Measurements from ENCODE around the gene PHLDB1. TPM values are rescaled to one million over a fixed set of nuclear protein-coding genes. Genes with fewer than 3 reads are reported as not detected.
"Not testable (repeated sequence)": the region's sequence is repeated elsewhere in the genome, so short reads cannot be mapped to it uniquely, and the experiment has no call there.

PHLDB1 gene
- total and polyA plus RNA-seq, 3 experiments from 2014 or later, result 0.82 to 2.4 (median 1.9) TPM

DNA sequence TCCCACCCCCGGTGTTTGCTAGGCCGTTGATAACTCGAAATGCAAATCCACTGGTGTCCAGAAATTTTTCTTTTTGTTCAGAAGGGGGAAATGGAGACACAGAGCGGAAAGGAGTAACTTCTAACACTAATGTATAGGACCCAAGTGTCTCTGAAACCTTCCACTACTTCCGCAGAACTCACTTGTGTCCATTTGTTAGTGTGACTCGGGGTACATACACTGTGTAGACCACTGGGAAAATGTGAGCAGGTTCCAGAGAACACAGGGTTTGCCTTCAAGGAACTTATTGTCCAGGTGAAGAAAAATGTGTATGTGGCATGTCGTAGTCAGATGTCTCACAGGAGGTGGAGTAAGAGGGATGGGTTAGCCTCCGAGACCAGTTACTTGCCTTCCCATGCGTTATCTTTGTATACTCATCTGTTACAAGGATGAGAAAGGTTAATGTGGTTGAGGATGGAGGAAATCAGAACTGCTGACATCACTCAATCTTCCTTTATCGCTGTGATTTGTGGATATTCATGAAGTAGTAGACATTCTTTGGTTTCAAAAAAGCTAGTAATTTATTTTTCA, 34.3 kb upstream of the PHLDB1 start:
- Histone ChIP-seq H3K4me1 (ENCODE audit: insufficient read depth, low read length) (peaks cover 47% of the 10 kb centered on the region), H3K9me3 (ENCODE audit: low read length) (no peaks in the 10 kb centered on the region), H3K36me3 (ENCODE audit: insufficient read depth, low read length) (no peaks in the 10 kb centered on the region), H3K27me3 (ENCODE audit: insufficient read depth, low read length, poor library complexity, severe bottlenecking) (no peaks in the 10 kb centered on the region), H3K4me3 (ENCODE audit: low read length) (peak overlapping the region; percentile 83), H3K27ac (ENCODE audit: low read depth, low read length) (peak overlapping the region; percentile 98)
- no peaks in the 10 kb centered on the region for H3K27me3 Mint-ChIP-seq
- no peaks in the 10 kb centered on the region for H3K9me3 Mint-ChIP-seq
- DNase-seq, result peak in 3 of 5 donors; percentile 9 to 32 (median 22)
- H3K27ac Mint-ChIP-seq, result peak overlapping the region; percentile 89 to 99 (median 98)
- peaks cover 0 to 37% (median 0%) of the 10 kb centered on the region in 3 donors for H3K36me3 Mint-ChIP-seq
- peak overlapping the region; percentile 87 to 99 (median 96) for H3K4me3 Mint-ChIP-seq
- POLR2A ChIA-PET, result interaction anchor here (0.6 to 1.5 kb wide), 4 partner anchors 34 to 217 kb away, joined by 3 to 9 read pairs (median 4); partner anchors contain the start of genes DDX6, PHLDB1 and TMEM25
- CTCF ChIA-PET, result interaction anchor here (0.7 to 1.5 kb wide), 3 partner anchors 34 to 54 kb away, joined by 3 read pairs; partner anchors contain the start of gene PHLDB1
- peaks cover 50 to 61% (median 58%) of the 10 kb centered on the region in 3 donors for H3K4me1 Mint-ChIP-seq

DNA sequence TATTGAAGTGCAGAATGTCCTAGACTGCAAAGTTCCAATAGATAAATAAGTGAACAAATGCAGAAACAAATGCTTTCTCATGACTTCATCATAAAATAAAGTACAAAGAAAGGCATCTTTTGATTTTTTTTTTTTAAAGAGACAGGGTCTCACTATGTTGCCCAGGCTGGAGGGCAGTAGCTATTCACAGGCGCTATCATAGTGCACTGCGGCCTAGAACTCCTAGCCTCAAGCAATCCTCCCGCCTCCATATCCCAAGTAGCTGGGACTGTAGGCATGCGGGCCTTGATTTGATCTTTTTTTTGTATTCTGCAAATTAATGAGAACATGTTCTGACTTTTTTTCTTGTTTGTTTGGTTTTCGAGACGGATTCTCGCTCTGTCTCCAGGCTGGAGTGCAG, 32.8 kb upstream of the PHLDB1 start:
- DNase-seq, result no peak
- no peaks in the 10 kb centered on the region for H3K36me3 ChIP-seq (ENCODE audit: insufficient read depth, low read length)
- H3K4me3 ChIP-seq (ENCODE audit: low read length), result no peak overlapping the region
- POLR2A ChIA-PET, result no interaction called here
- no peak overlapping the region for H3K27ac ChIP-seq (ENCODE audit: low read depth, low read length)
- CTCF ChIA-PET, result no interaction called here
- Mint-ChIP-seq H3K4me3 (peak overlapping the region; percentile 50 to 85 (median 72)), H3K27me3 (no peaks in the 10 kb centered on the region), H3K36me3 (peaks cover 0 to 45% (median 2%) of the 10 kb centered on the region in 3 donors), H3K9me3 (no peaks in the 10 kb centered on the region), H3K4me1 (peaks cover 58 to 73% (median 68%) of the 10 kb centered on the region in 3 donors), H3K27ac (peak overlapping the region in 5 of 8 donors; percentile 12 to 78 (median 64))
- H3K9me3 ChIP-seq (ENCODE audit: low read length), result no peaks in the 10 kb centered on the region
- H3K27me3 ChIP-seq (ENCODE audit: insufficient read depth, low read length, poor library complexity, severe bottlenecking), result no peaks in the 10 kb centered on the region
- H3K4me1 ChIP-seq (ENCODE audit: insufficient read depth, low read length), result peaks cover 47% of the 10 kb centered on the region

DNA sequence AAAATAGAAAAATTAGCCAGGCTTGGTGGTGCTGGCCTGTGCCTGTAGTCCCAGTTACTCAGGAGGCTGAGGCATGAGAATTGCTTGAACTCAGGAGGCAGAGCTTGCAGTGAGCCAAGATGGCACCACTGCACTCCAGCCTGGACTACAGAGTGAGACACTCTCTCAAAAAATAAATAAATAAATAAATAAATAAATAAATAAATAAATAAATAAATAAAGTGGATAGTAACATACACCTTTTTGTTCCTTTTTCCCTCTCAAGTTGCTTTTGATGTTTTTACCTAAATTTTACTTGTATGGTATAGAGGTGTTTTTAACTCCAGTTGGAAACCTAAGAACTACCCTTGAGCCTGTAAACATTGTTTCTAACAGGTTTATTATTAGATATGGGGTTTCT, 29.4 kb upstream of the PHLDB1 start:
- DNase-seq; H3K27me3 Mint-ChIP-seq; H3K4me3 Mint-ChIP-seq; H3K4me3 ChIP-seq (ENCODE audit: low read length); H3K9me3 Mint-ChIP-seq; H3K27ac ChIP-seq (ENCODE audit: low read depth, low read length); H3K27me3 ChIP-seq (ENCODE audit: insufficient read depth, low read length, poor library complexity, severe bottlenecking); POLR2A ChIA-PET; H3K9me3 ChIP-seq (ENCODE audit: low read length): not testable (repeated sequence)
- Histone ChIP-seq H3K4me1 (ENCODE audit: insufficient read depth, low read length) (peaks cover 43% of the 10 kb centered on the region), H3K36me3 (ENCODE audit: insufficient read depth, low read length) (peaks cover 14% of the 10 kb centered on the region)
- CTCF ChIA-PET, result interaction anchor here (1.0 to 1.3 kb wide), 2 partner anchors 9 to 17 kb away, joined by 3 to 6 read pairs; no protein-coding TSS in a partner anchor
- peaks cover 52 to 74% (median 60%) of the 10 kb centered on the region in 3 donors for H3K4me1 Mint-ChIP-seq
- peak overlapping the region in 1 of 8 donors; percentile 39 for H3K27ac Mint-ChIP-seq
- peaks cover 3 to 51% (median 7%) of the 10 kb centered on the region in 3 donors for H3K36me3 Mint-ChIP-seq

GRCh38 chr11:118581057-118581456, 26.4 kb upstream of the PHLDB1 start:
- no peaks in the 10 kb centered on the region for H3K27me3 Mint-ChIP-seq
- H3K4me1 ChIP-seq (ENCODE audit: insufficient read depth, low read length), result peaks cover 16% of the 10 kb centered on the region
- H3K36me3 Mint-ChIP-seq, result peaks cover 3 to 64% (median 24%) of the 10 kb centered on the region in 3 donors
- CTCF ChIA-PET, result no interaction called here
- POLR2A ChIA-PET, result no interaction called here
- no peaks in the 10 kb centered on the region for H3K9me3 ChIP-seq (ENCODE audit: low read length)
- H3K4me1 Mint-ChIP-seq, result peaks cover 25 to 51% (median 31%) of the 10 kb centered on the region in 3 donors
- peaks cover 41% of the 10 kb centered on the region for H3K36me3 ChIP-seq (ENCODE audit: insufficient read depth, low read length)
- no peaks in the 10 kb centered on the region for H3K9me3 Mint-ChIP-seq
- no peak overlapping the region for H3K4me3 ChIP-seq (ENCODE audit: low read length)
- no peaks in the 10 kb centered on the region for H3K27me3 ChIP-seq (ENCODE audit: insufficient read depth, low read length, poor library complexity, severe bottlenecking)
- no peak overlapping the region for H3K4me3 Mint-ChIP-seq
- no peak overlapping the region for H3K27ac ChIP-seq (ENCODE audit: low read depth, low read length)
- peak overlapping the region in 1 of 8 donors; percentile 60 for H3K27ac Mint-ChIP-seq
- no peak for DNase-seq

DNA sequence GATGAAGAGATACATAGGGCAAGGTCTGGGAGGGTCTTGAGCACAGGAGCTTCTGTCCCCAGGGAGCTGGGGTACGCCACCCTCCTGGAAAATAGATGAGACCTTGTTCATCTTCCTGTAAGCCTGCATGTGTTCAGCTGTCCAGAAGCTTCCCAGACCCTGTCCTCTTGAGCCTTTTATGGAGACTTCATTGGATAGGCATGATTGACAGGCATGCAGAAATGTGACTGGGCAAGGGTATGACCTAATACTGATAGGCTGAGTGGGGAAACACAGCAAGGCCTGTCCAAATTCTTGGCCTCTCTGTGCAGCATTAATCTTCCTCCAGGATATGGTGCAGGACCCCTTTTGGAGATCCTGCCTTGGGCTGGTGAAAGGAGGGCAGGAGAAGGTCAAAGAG, 19.5 kb upstream of the PHLDB1 start:
- no peak overlapping the region for H3K27ac ChIP-seq (ENCODE audit: low read depth, low read length)
- CTCF ChIA-PET, result no interaction called here
- peaks cover 0 to 10% (median 1%) of the 10 kb centered on the region in 3 donors for H3K4me1 Mint-ChIP-seq
- H3K27ac Mint-ChIP-seq, result peak overlapping the region in 3 of 8 donors; percentile 6 to 46 (median 42)
- no peaks in the 10 kb centered on the region for H3K27me3 Mint-ChIP-seq
- DNase-seq, result no peak
- H3K27me3 ChIP-seq (ENCODE audit: insufficient read depth, low read length, poor library complexity, severe bottlenecking), result no peaks in the 10 kb centered on the region
- H3K4me3 ChIP-seq (ENCODE audit: low read length), result no peak overlapping the region
- no peak overlapping the region for H3K4me3 Mint-ChIP-seq
- H3K9me3 ChIP-seq (ENCODE audit: low read length), result no peaks in the 10 kb centered on the region
- POLR2A ChIA-PET, result no interaction called here
- no peaks in the 10 kb centered on the region for H3K4me1 ChIP-seq (ENCODE audit: insufficient read depth, low read length)
- H3K9me3 Mint-ChIP-seq, result no peaks in the 10 kb centered on the region
- H3K36me3 Mint-ChIP-seq, result peaks cover 0 to 88% (median 25%) of the 10 kb centered on the region in 3 donors
- H3K36me3 ChIP-seq (ENCODE audit: insufficient read depth, low read length), result peaks cover 72% of the 10 kb centered on the region

DNA sequence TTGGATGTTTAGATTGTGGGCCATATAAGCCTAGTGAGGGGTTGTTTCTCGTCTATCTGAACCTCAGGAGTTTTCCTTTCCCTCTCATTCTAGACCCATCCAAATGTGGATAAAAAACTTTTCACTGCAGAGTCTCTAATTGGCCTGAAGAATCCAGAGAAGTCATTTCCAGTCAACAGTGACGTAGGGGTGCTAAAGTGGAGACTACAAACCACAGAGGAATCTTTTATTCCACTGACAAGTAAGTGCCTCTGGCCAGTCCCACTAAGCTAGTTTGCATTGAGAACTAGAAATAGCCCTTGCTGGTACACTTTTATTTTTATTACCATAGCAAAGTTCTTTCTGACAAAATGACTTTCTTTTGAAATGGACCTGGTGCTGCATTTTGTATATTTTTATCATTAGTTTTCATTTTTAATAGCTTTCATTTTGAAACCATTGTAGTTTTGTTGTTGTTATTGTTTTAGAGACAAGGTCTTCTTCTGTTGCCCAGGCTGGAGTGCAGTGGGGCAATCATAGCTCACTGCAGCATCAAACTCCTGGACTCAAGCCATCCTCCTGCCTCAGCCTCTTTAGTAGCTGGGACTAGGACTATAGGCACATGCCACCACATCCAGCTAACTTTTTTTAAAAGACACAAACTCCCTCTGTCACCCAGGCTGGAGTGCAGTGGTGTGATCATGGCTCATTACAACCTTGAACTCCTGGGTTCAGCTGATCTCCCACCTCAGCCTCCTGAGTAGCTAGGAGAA, 14.6 kb upstream of the PHLDB1 start:
- Mint-ChIP-seq H3K4me1 (peaks cover 16 to 25% (median 23%) of the 10 kb centered on the region in 3 donors), H3K36me3 (peaks cover 4 to 84% (median 7%) of the 10 kb centered on the region in 3 donors)

GRCh38 chr11:118594984-118595383, 12.4 kb upstream of the PHLDB1 start:
- peak in 2 of 5 donors; percentile 57 to 69 for DNase-seq
- H3K27me3 ChIP-seq (ENCODE audit: insufficient read depth, low read length, poor library complexity, severe bottlenecking); H3K9me3 Mint-ChIP-seq; H3K27ac ChIP-seq (ENCODE audit: low read depth, low read length); H3K4me1 ChIP-seq (ENCODE audit: insufficient read depth, low read length); H3K27me3 Mint-ChIP-seq; H3K4me3 ChIP-seq (ENCODE audit: low read length); H3K9me3 ChIP-seq (ENCODE audit: low read length): not testable (repeated sequence)
- H3K36me3 ChIP-seq (ENCODE audit: insufficient read depth, low read length), result peaks cover 50% of the 10 kb centered on the region
- Mint-ChIP-seq H3K36me3 (peaks cover 4 to 86% (median 10%) of the 10 kb centered on the region in 3 donors), H3K4me3 (peak overlapping the region in 1 of 7 donors; percentile 28), H3K27ac (peak overlapping the region; percentile 13 to 83 (median 76)), H3K4me1 (peaks cover 16 to 25% (median 23%) of the 10 kb centered on the region in 3 donors)
- POLR2A ChIA-PET, result interaction anchor here (1.3 kb wide), 1 partner anchor 16 kb away, joined by 6 read pairs; no protein-coding TSS in a partner anchor
- CTCF ChIA-PET, result interaction anchor here (0.8 to 7.0 kb wide), 8 partner anchors 12 to 449 kb away, joined by 3 to 57 read pairs (median 4); partner anchors contain the start of gene PHLDB1

More for the DNA sequence above, 14.6 kb upstream of the PHLDB1 start:
- Histone ChIP-seq H3K27me3 (ENCODE audit: insufficient read depth, low read length, poor library complexity, severe bottlenecking) (no peaks in the 10 kb centered on the region), H3K36me3 (ENCODE audit: insufficient read depth, low read length) (peaks cover 54% of the 10 kb centered on the region), H3K4me3 (ENCODE audit: low read length) (no peak overlapping the region), H3K9me3 (ENCODE audit: low read length) (no peaks in the 10 kb centered on the region), H3K4me1 (ENCODE audit: insufficient read depth, low read length) (peaks cover 9% of the 10 kb centered on the region), H3K27ac (ENCODE audit: low read depth, low read length) (no peak overlapping the region)
- POLR2A ChIA-PET, result interaction anchor here (0.5 kb wide), 1 partner anchor 492 kb away, joined by 3 read pairs; no protein-coding TSS in a partner anchor
- Mint-ChIP-seq H3K4me3 (no peak overlapping the region), H3K27ac (peak overlapping the region in 2 of 8 donors; percentile 29 to 32), H3K9me3 (no peaks in the 10 kb centered on the region), H3K27me3 (no peaks in the 10 kb centered on the region)
- DNase-seq, result no peak
- CTCF ChIA-PET, result interaction anchor here (1.2 to 7.0 kb wide), 4 partner anchors 8 to 20 kb away, joined by 3 to 57 read pairs (median 3); partner anchors contain the start of gene PHLDB1
